Omental fat pad (tissue), 4 donors: ENCODE results near the gene VDAC2. TPM values are rescaled to one million over a fixed set of nuclear protein-coding genes. Genes with fewer than 3 reads are reported as not detected.
"Not testable (repeated sequence)": the region's sequence is repeated elsewhere in the genome, so short reads cannot be mapped to it uniquely, and the experiment has no call there.

Experiments
- ATAC-seq: fragments of 150-250 bp; one replicate; pipeline ENCODE4 v1.9.1; 2016; ENCODE audit warnings: mild to moderate bottlenecking, moderate library complexity; ENCODE audit not compliant: low FRiP score
- DNase-seq: peaks from one replicate; pipeline ENCODE4 v3.0.0-alpha.2; 2019; ENCODE audit warnings: low spot score
- total RNA-seq, 4 donors: library from RNA; depleted of rRNA; stranded (reverse); fragments of >200 nt; gene quantifications; one replicate each; pipeline ENCODE4 v1.1.0, GENCODE V29; 2016
- TF ChIP-seq, protein P1 (sequence below), 3 donors: fragments of 450-650 bp; IDR thresholded peaks; one replicate each; pipeline ENCODE4 v1.5.1; 2016 to 2017; ENCODE audit warnings: antibody characterized with exemption in 3 of 3, mild to moderate bottlenecking in 3 of 3, moderate library complexity in 2 of 3

The VDAC2 gene
- total RNA-seq, 4 donors from 2014 or later = 111 to 143 (median 131) TPM

GRCh38 chr10:75189266-75190096 is 21.1 kb upstream of the VDAC2 start:
- no peak for DNase-seq
- TF ChIP-seq, protein P1, sequence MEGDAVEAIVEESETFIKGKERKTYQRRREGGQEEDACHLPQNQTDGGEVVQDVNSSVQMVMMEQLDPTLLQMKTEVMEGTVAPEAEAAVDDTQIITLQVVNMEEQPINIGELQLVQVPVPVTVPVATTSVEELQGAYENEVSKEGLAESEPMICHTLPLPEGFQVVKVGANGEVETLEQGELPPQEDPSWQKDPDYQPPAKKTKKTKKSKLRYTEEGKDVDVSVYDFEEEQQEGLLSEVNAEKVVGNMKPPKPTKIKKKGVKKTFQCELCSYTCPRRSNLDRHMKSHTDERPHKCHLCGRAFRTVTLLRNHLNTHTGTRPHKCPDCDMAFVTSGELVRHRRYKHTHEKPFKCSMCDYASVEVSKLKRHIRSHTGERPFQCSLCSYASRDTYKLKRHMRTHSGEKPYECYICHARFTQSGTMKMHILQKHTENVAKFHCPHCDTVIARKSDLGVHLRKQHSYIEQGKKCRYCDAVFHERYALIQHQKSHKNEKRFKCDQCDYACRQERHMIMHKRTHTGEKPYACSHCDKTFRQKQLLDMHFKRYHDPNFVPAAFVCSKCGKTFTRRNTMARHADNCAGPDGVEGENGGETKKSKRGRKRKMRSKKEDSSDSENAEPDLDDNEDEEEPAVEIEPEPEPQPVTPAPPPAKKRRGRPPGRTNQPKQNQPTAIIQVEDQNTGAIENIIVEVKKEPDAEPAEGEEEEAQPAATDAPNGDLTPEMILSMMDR (IDR thresholded peaks at IDR 0.05) = no peak
- no peak for ATAC-seq

DNA sequence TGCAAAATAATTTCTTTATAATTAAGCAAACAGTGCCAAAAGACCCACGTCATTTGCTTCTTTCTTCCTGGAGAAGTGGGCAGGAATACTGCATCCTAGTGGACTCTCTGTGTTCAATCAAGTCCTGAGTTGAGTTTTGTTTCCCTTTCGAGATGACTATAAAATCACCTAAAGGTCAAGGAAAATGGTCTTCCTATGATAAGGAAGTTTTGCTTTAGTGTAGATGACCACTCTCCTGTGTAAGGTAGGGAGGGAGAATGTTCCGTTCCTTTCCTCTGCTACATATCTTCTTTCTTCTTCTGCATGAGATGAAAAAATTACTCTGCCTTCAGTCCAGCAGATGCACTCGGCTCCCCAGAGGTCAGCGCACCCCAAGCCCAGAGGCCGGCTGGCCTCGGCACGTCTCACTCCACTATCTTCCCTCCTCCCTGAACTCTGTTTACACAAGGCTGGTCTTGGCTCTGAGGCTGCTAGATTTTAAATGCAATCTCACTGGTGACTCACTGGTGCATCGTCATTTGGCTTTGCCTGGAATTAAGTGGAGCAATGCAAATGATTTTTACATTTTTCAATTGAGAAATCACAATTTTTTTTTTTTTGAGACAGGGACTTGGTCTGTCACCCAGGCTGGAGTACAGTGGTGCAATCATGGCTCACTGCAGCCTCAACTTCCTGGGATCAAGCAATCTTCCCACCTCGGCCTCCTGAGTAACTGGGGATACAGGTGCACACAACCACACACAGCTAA is 18.6 kb upstream of the VDAC2 start:
- DNase-seq (no peak), ATAC-seq (peak; percentile 98)
- TF ChIP-seq, protein P1 (IDR thresholded peaks at IDR 0.05) = no peak

- not testable (repeated sequence) for ATAC-seq, DNase-seq
Observed at GRCh38 chr10:75194625-75195024, 16.0 kb upstream of the VDAC2 start.

DNA sequence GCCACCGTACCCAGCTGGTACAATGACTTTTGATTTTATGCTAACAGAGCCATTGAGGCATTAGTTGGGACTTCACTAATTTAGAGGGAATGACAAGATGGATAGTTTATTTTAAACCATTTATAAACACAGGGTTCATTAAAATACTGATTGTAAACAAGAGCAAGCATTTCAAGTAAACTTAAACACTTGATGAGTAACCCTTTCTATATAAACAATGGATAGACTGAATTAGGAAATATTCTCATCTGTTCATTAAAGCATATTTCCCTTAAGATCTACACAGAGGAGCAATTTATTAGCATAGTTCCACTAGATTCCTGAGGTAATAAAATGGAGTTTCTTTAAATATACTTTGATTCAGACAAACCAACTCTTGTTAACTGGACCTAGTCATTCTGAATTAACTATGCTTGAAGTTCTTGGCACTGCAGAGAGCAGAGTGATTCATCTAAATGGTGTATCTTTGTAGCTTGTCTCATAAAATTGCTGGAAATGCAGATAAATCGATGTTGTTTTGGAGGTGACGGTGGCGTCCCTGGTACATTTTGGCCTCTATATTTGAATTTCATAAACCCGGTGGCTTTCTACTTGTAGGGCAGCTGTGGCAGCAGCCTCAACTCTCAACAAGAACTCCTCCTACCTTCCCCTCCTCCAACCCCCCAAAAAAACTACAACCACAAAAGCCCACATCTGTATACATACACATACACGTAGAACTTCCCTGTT is 15.4 kb upstream of the VDAC2 start:
- TF ChIP-seq, protein P1 (IDR thresholded peaks at IDR 0.05) = no peak
- DNase-seq (no peak), ATAC-seq (no peak)

GRCh38 chr10:75197066-75197465 is 13.5 kb upstream of the VDAC2 start:
- ATAC-seq (no peak), DNase-seq (no peak)
- TF ChIP-seq, protein P1 (IDR thresholded peaks at IDR 0.05) = no peak

GRCh38 chr10:75197906-75198305 is 12.7 kb upstream of the VDAC2 start:
- DNase-seq (no peak), ATAC-seq (no peak)
- TF ChIP-seq, protein P1 (IDR thresholded peaks at IDR 0.05) = no peak

GRCh38 chr10:75199949-75200348 is 10.6 kb upstream of the VDAC2 start:
- DNase-seq, ATAC-seq: not testable (repeated sequence)
